CD14-positive monocyte (primary cell): Measurements from ENCODE around the gene FOXE3. TPM values are rescaled to one million over a fixed set of nuclear protein-coding genes. Genes with fewer than 3 reads are reported as not detected.

Source experiments
- DNase-seq, 3 donors: peaks; one replicate each; pipeline ENCODE4 v3.0.0-alpha.2; 2011 to 2022
- H2AFZ ChIP-seq: 2 replicates; pipeline ENCODE4 v1.6.0; 2012; ENCODE audit warnings: mild to moderate bottlenecking, low read depth, low read length, inconsistent platforms; ENCODE audit not compliant: insufficient read depth, poor library complexity, severe bottlenecking
- H3K27ac ChIP-seq, 2 donors: 1 replicate in 1 of 2; 2 replicates in 1 of 2; pipeline ENCODE4 v1.5.1; 2012 to 2013; ENCODE audit warnings: low read length in 2 of 2, control low read depth in 1 of 2, inconsistent platforms in 1 of 2, low read depth in 1 of 2, mild to moderate bottlenecking in 1 of 2
- H3K27me3 ChIP-seq, 2 donors: one replicate each; pipeline versions ENCODE4 v1.6.0 to v1.6.1; 2011 to 2013; ENCODE audit warnings: low read length in 2 of 2; ENCODE audit not compliant: control insufficient read depth in 2 of 2, insufficient read depth in 2 of 2
- H3K36me3 ChIP-seq, 2 donors: replicated peaks in 1 of 2; 1 replicate in 1 of 2; 2 replicates in 1 of 2; pipeline versions ENCODE4 v1.5.1 to v1.6.1; 2012 to 2013; ENCODE audit warnings: low read length in 2 of 2, control low read depth in 1 of 2, inconsistent platforms in 1 of 2, mild to moderate bottlenecking in 1 of 2; ENCODE audit not compliant: insufficient read depth in 2 of 2, control insufficient read depth in 1 of 2
- H3K4me1 ChIP-seq, 2 donors: 1 replicate in 1 of 2; 2 replicates in 1 of 2; pipeline versions ENCODE4 v1.5.1 to v1.6.1; 2012 to 2013; ENCODE audit warnings: low read length in 2 of 2, control low read depth in 1 of 2, inconsistent platforms in 1 of 2, mild to moderate bottlenecking in 1 of 2, moderate library complexity in 1 of 2; ENCODE audit not compliant: insufficient read depth in 2 of 2, control insufficient read depth in 1 of 2
- H3K4me2 ChIP-seq: replicated peaks from 2 replicates; pipeline ENCODE3; 2012; ENCODE audit warnings: low read length, moderate library complexity, mild to moderate bottlenecking; ENCODE audit not compliant: poor library complexity, severe bottlenecking; ENCODE audit errors: extremely low read depth
- H3K4me3 ChIP-seq, 3 experiments: fragments of 200-600 bp in 1 of 3; sonication (generic) in 1 of 3; replicated peaks in 1 of 3; 1 replicate in 2 of 3; 2 replicates in 1 of 3; pipeline ENCODE4 v1.5.1; 2011 to 2013; ENCODE audit warnings: low read length in 3 of 3, mild to moderate bottlenecking in 3 of 3, control low read depth in 2 of 3, low read depth in 2 of 3, inconsistent platforms in 1 of 3, moderate library complexity in 1 of 3
- H3K79me2 ChIP-seq: 2 replicates; pipeline ENCODE4 v1.6.0; 2012; ENCODE audit warnings: mild to moderate bottlenecking, control low read depth, inconsistent platforms, low read length, moderate library complexity; ENCODE audit not compliant: insufficient read depth
- H3K9ac ChIP-seq: 2 replicates; pipeline ENCODE4 v1.6.0; 2017; ENCODE audit warnings: low read length, mild to moderate bottlenecking; ENCODE audit not compliant: insufficient read depth, poor library complexity, severe bottlenecking
- H3K9me3 ChIP-seq, 2 donors: replicated peaks in 1 of 2; 1 replicate in 1 of 2; 2 replicates in 1 of 2; pipeline versions ENCODE4 v1.5.1 to v1.6.1; 2012 to 2013; ENCODE audit warnings: low read length in 2 of 2, control low read depth in 1 of 2; ENCODE audit not compliant: control insufficient read depth in 1 of 2, insufficient read depth in 1 of 2
- H4K20me1 ChIP-seq: 2 replicates; pipeline ENCODE4 v1.6.0; 2012; ENCODE audit warnings: mild to moderate bottlenecking, low read length, control low read depth, moderate library complexity; ENCODE audit not compliant: insufficient read depth
- H3K27ac Mint-ChIP-seq, 7 donors: one replicate each; pipeline ENCODE4 v1.8.0; 2020; ENCODE audit warnings: mild to moderate bottlenecking in 7 of 7, mixed read lengths in 7 of 7, moderate library complexity in 6 of 7, inconsistent platforms in 2 of 7
- H3K27me3 Mint-ChIP-seq, 3 donors: one replicate each; pipeline ENCODE4 v1.8.0; 2021 to 2022; ENCODE audit warnings: low read depth in 3 of 3, mild to moderate bottlenecking in 3 of 3, mixed read lengths in 3 of 3, moderate library complexity in 3 of 3, inconsistent platforms in 1 of 3
- H3K36me3 Mint-ChIP-seq, 2 donors: one replicate each; pipeline ENCODE4 v1.8.0; 2020; ENCODE audit warnings: mixed read lengths in 2 of 2, inconsistent platforms in 1 of 2, mild to moderate bottlenecking in 1 of 2
- H3K4me1 Mint-ChIP-seq: one replicate; pipeline ENCODE4 v1.8.0; 2020; ENCODE audit warnings: mild to moderate bottlenecking, mixed read lengths
- H3K4me3 Mint-ChIP-seq, 2 donors: one replicate each; pipeline ENCODE4 v1.8.0; 2020; ENCODE audit warnings: mild to moderate bottlenecking in 2 of 2, mixed read lengths in 2 of 2, moderate library complexity in 1 of 2
- H3K9me3 Mint-ChIP-seq, 7 donors: one replicate each; pipeline ENCODE4 v1.8.0; 2020 to 2022; ENCODE audit warnings: mixed read lengths in 7 of 7, mild to moderate bottlenecking in 6 of 7, moderate library complexity in 6 of 7, inconsistent platforms in 2 of 7
- CTCF ChIP-seq: fragments of 200-600 bp; IDR thresholded peaks from one replicate; pipeline ENCODE4 v1.8.0; 2022; ENCODE audit warnings: antibody characterized with exemption, mild to moderate bottlenecking
- WGBS: methylation state at CpG from one replicate; pipeline ENCODE4 v1.1.5; 2013; ENCODE audit warnings: missing lambda C conversion rate; ENCODE audit not compliant: insufficient coverage; 5-methylcytosine and 5-hydroxymethylcytosine counted together
- intact Hi-C, 2 donors: fragments of 100-400 bp; cut with micrococcal nuclease; formaldehyde crosslinking; loops; one replicate each; pipeline versions ENCODE4 v1.15.0 to v1.15.1; 2023
- polyA plus RNA-seq, 3 donors: library from polyadenylated mRNA; depleted of rRNA in 1 of 3; unstranded in 2 of 3; stranded (reverse) in 1 of 3; fragments of 300-500 nt in 2 of 3; fragments of >200 nt in 1 of 3; fragmentation: Illumina TruSeq in 2 of 3; gene quantifications; 1 replicate in 2 of 3; 2 replicates in 1 of 3; pipeline ENCODE4 v1.2.3, GENCODE V29; 2012 to 2021

FOXE3 gene
- polyA plus RNA-seq, 3 donors, result not detected

- no peak overlapping the region for H3K27ac ChIP-seq
- no peak for TF ChIP-seq CTCF
- Mint-ChIP-seq H3K27ac (no peak overlapping the region), H3K4me3 (no peak overlapping the region), H3K9me3 (no peaks in the 10 kb centered on the region), H3K4me1 (no peaks in the 10 kb centered on the region), H3K36me3 (peaks cover 57 to 71% of the 10 kb centered on the region in 2 donors), H3K27me3 (no peaks in the 10 kb centered on the region)
- no peak overlapping the region for H2AFZ ChIP-seq
- H4K20me1 ChIP-seq, result peaks cover 5% of the 10 kb centered on the region
- H3K27me3 ChIP-seq, result no peaks in the 10 kb centered on the region
- H3K4me2 ChIP-seq, result no peak overlapping the region
- H3K79me2 ChIP-seq, result no peaks in the 10 kb centered on the region
- H3K36me3 ChIP-seq, result peaks cover 57 to 76% of the 10 kb centered on the region in 2 donors
- intact Hi-C loops, result no loop called here
- no peak overlapping the region for H3K9ac ChIP-seq
- no peak overlapping the region for H3K4me3 ChIP-seq
- H3K9me3 ChIP-seq, result no peaks in the 10 kb centered on the region
- H3K4me1 ChIP-seq, result no peaks in the 10 kb centered on the region
- no peak for DNase-seq
These were observed 45.0 kb upstream of the FOXE3 start for GRCh38 chr1:47371016-47371517.

GRCh38 chr1:47374501-47374900, 41.6 kb upstream of the FOXE3 start:
- H3K4me1 ChIP-seq, result no peaks in the 10 kb centered on the region
- peaks cover 69 to 93% of the 10 kb centered on the region in 2 donors for H3K36me3 ChIP-seq
- no peaks in the 10 kb centered on the region for H3K9me3 Mint-ChIP-seq
- H3K27me3 ChIP-seq, result no peaks in the 10 kb centered on the region
- TF ChIP-seq CTCF, result no peak
- H3K27ac Mint-ChIP-seq, result no peak overlapping the region
- no CpG with 5 or more reads among the region's 1 CpG for WGBS
- H3K36me3 Mint-ChIP-seq, result peaks cover 71 to 87% of the 10 kb centered on the region in 2 donors
- no peak overlapping the region for H3K27ac ChIP-seq
- H3K9ac ChIP-seq, result no peak overlapping the region
- intact Hi-C loops, result no loop called here
- H3K27me3 Mint-ChIP-seq, result no peaks in the 10 kb centered on the region
- H4K20me1 ChIP-seq, result no peaks in the 10 kb centered on the region
- no peaks in the 10 kb centered on the region for H3K79me2 ChIP-seq
- no peak overlapping the region for H2AFZ ChIP-seq
- H3K4me1 Mint-ChIP-seq, result no peaks in the 10 kb centered on the region
- no peak overlapping the region for H3K4me3 Mint-ChIP-seq
- H3K4me3 ChIP-seq, result no peak overlapping the region
- no peak for DNase-seq
- no peaks in the 10 kb centered on the region for H3K9me3 ChIP-seq
- no peak overlapping the region for H3K4me2 ChIP-seq
